Adrenal gland (tissue), 12 donors: Measurements from ENCODE around the gene SYNPO2L. TPM values are rescaled to one million over a fixed set of nuclear protein-coding genes. Genes with fewer than 3 reads are reported as not detected.

Source experiments
- DNase-seq, 7 donors: peaks; one replicate each; pipeline ENCODE4 v3.0.0-alpha.2; 2019 to 2020
- H3K27ac ChIP-seq, 5 donors: fragments of 200-600 bp; sonication (generic) in 4 of 5; 1 replicate in 3 of 5; 2 replicates in 2 of 5; pipeline versions ENCODE4 v1.5.1 to v1.8.0; 2016 to 2020; ENCODE audit warnings: mild to moderate bottlenecking in 1 of 5
- H3K27me3 ChIP-seq: fragments of 200-600 bp; 2 replicates; pipeline ENCODE4 v1.8.0; 2021
- H3K36me3 ChIP-seq, 2 donors: fragments of 200-600 bp; replicated peaks in 1 of 2; 1 replicate in 1 of 2; 2 replicates in 1 of 2; pipeline versions ENCODE4 v1.5.1 to v1.8.0; 2018 to 2022
- H3K4me1 ChIP-seq, 2 donors: fragments of 200-600 bp; replicated peaks in 1 of 2; 1 replicate in 1 of 2; 2 replicates in 1 of 2; pipeline versions ENCODE4 v1.5.1 to v1.8.0; 2018 to 2021
- H3K4me3 ChIP-seq, 4 donors: fragments of 200-600 bp; sonication (generic) in 3 of 4; one replicate each; pipeline ENCODE4 v1.5.1; 2016 to 2018
- H3K9me3 ChIP-seq, 3 donors: fragments of 200-600 bp; sonication (generic) in 1 of 3; replicated peaks in 1 of 3; 1 replicate in 2 of 3; 2 replicates in 1 of 3; pipeline versions ENCODE4 v1.5.1 to v1.8.0; 2016 to 2021
- POLR2A ChIP-seq, 2 donors: fragments of 450-650 bp; IDR thresholded peaks; one replicate each; pipeline ENCODE4 v1.6.1; 2017; ENCODE audit warnings: antibody characterized with exemption in 2 of 2, mild to moderate bottlenecking in 2 of 2, moderate library complexity in 1 of 2
- WGBS, 4 donors: extraction: QIAGEN DNeasy Blood & Tissue Kit in 2 of 4; methylation state at CpG; one replicate each; pipeline versions ENCODE4 v1.1.5 to v1.1.7; 2013 to 2017; 5-methylcytosine and 5-hydroxymethylcytosine counted together
- intact Hi-C, 2 donors: fragments of 100-400 bp; cut with DNase I; formaldehyde crosslinking; loops; one replicate each; pipeline versions ENCODE4 v1.14.1 to v1.15.0; 2022 to 2023
- polyA plus RNA-seq, 3 donors: library from polyadenylated mRNA; stranded (reverse); fragments of 200-250 nt in 2 of 3; fragments of 350-450 nt in 1 of 3; fragmentation: Illumina TruSeq in 1 of 3; extraction: RNeasy Lipid Tissue Mini Kit (QIAGEN cat#74804) in 1 of 3; gene quantifications; one replicate each; pipeline ENCODE4 v1.2.3, GENCODE V29; 2013 to 2014
- total RNA-seq, 9 donors: library from RNA; depleted of rRNA in 4 of 9; stranded (reverse); fragments of >200 nt in 4 of 9; fragments of 120-200 nt in 1 of 9; fragmentation: NEBNext Ultra II Directional in 1 of 9; extraction: Animal tissue kit (Norgen Biotek cat#: 25700) in 1 of 9; gene quantifications; one replicate each; pipeline versions ENCODE4 v1.1.0 to v1.2.4, GENCODE V29; 2013 to 2023
- TF ChIP-seq, protein P1 (sequence below), 6 experiments: fragments of 450-650 bp in 4 of 6; fragments of 200-600 bp in 2 of 6; sonication (generic) in 1 of 6; IDR thresholded peaks; 1 replicate in 5 of 6; 2 replicates in 1 of 6; pipeline versions ENCODE4 v1.5.1 to v1.8.0; 2016 to 2021; ENCODE audit warnings: antibody characterized with exemption in 6 of 6, mild to moderate bottlenecking in 2 of 6, moderate library complexity in 1 of 6
- donor health status: healthy with polysubstance abuse.
- donor health status: Bipolar disorder and iron deficiency.
- donor health status: DM: yes; HTN: yes; CAD: no.
- donor health status: DM: no; HTN: no; CAD: no.
- donor health status: DM: no; HTN: no; CAD: no.
- donor health status: DM: yes; HTN: yes; CAD: no.

The SYNPO2L gene
- total and polyA plus RNA-seq, 12 donors = 0.06 to 4.3 (median 0.41) TPM; not detected in 2

DNA sequence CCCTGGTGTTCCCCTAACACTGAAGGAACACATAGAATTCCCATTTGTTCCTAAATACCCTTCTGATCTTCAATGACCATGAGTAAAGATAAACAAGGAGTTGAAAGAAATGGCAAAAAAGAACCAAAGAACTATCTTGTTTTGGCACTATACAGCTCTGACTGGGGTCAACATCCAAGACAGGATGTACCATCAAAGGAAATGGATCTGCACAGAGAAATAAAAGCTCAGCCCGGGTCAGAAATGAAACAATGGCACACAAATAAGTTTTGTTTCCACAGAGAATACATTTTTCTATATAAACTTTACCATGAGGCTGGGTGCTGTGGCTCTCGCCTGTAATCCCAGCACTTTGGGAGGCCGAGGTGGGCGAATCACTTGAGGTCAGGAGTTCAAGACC lies 46.7 kb downstream of the SYNPO2L start:
- no peaks in the 10 kb centered on the region for H3K36me3 ChIP-seq
- 82 to 95% (median 87%) methylated on average over 4 of the region's 4 CpGs for WGBS, 4 donors
- intact Hi-C loops = no loop called here

DNA sequence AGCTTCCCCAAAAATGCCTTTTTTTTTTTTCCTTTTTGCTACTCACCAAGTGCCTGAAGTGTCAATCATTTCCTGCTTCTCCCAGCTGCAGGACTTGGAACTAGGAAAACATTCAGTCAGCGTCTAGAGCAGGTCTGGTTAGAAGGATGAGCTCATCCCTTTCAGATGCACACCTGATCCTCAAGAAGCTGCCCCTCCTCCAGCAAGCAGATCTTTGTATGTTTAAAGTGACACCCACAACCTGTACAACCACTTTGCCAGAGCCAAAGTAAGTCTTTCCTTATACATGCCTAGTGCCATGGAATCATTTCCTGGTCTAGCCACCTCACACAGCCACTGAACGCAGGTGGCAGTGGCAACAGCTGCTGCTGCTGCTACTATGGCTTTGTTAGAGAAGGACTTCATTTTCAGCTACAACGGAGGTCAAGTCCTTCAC lies 54.3 kb downstream of the SYNPO2L start:
- 75 to 93% (median 81%) methylated on average over 3 of the region's 3 CpGs for WGBS, 4 donors

More for the DNA sequence above, 46.7 kb downstream of the SYNPO2L start:
- Histone ChIP-seq H3K27me3 (no peaks in the 10 kb centered on the region), H3K4me1 (no peaks in the 10 kb centered on the region), H3K4me3 (no peak overlapping the region), H3K27ac (no peak overlapping the region), H3K9me3 (no peaks in the 10 kb centered on the region)
- TF ChIP-seq, protein P1, sequence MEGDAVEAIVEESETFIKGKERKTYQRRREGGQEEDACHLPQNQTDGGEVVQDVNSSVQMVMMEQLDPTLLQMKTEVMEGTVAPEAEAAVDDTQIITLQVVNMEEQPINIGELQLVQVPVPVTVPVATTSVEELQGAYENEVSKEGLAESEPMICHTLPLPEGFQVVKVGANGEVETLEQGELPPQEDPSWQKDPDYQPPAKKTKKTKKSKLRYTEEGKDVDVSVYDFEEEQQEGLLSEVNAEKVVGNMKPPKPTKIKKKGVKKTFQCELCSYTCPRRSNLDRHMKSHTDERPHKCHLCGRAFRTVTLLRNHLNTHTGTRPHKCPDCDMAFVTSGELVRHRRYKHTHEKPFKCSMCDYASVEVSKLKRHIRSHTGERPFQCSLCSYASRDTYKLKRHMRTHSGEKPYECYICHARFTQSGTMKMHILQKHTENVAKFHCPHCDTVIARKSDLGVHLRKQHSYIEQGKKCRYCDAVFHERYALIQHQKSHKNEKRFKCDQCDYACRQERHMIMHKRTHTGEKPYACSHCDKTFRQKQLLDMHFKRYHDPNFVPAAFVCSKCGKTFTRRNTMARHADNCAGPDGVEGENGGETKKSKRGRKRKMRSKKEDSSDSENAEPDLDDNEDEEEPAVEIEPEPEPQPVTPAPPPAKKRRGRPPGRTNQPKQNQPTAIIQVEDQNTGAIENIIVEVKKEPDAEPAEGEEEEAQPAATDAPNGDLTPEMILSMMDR (IDR thresholded peaks at IDR 0.05) = no peak
- no peak for TF ChIP-seq POLR2A (IDR thresholded peaks at IDR 0.05)
- DNase-seq = no peak

DNA sequence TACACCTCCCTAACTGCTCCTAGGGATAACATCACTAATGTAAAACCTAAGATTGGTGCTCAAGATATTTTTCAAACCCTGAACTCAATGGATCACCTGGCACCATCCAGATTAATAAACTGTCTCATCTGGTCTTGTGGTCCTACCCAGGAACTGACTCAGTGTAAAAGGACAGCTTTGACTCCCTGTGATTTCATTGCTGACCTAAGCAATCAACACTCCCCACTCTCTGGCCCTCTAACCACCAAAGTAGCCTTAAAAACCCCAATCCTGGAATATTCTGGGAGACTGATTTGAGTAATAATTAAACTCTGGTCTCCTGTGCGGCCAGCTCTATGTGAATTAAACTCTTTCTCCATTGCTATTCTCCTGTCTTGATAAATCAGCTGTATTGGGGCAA lies 58.5 kb downstream of the SYNPO2L start:
- no peaks in the 10 kb centered on the region for H3K36me3 ChIP-seq
- no peak overlapping the region for H3K27ac ChIP-seq
- H3K9me3 ChIP-seq = no peaks in the 10 kb centered on the region
- 95 to 100% (median 99%) methylated on average over 1 of the region's 1 CpG for WGBS, 4 donors
- H3K4me3 ChIP-seq = no peak overlapping the region
- TF ChIP-seq POLR2A (IDR thresholded peaks at IDR 0.05) = no peak
- TF ChIP-seq, protein P1 (IDR thresholded peaks at IDR 0.05) = no peak
- intact Hi-C loops = no loop called here
- peaks cover 0 to under 1% of the 10 kb centered on the region in 2 donors for H3K4me1 ChIP-seq
- DNase-seq = no peak
- H3K27me3 ChIP-seq = no peaks in the 10 kb centered on the region

More for the DNA sequence above, 54.3 kb downstream of the SYNPO2L start:
- H3K27ac ChIP-seq = no peak overlapping the region
- no peak overlapping the region for H3K4me3 ChIP-seq
- no peak for TF ChIP-seq POLR2A (IDR thresholded peaks at IDR 0.05)
- TF ChIP-seq, protein P1 (IDR thresholded peaks at IDR 0.05) = no peak
- no peaks in the 10 kb centered on the region for H3K9me3 ChIP-seq
- H3K4me1 ChIP-seq = no peaks in the 10 kb centered on the region
- no peak for DNase-seq
- no peaks in the 10 kb centered on the region for H3K27me3 ChIP-seq
- intact Hi-C loops = no loop called here
- no peaks in the 10 kb centered on the region for H3K36me3 ChIP-seq

Other genes with a start within 250 kb of the SYNPO2L start
- 100 to 1,000 TPM in 8 of 9 donors, 10 to 100 TPM in 1; 79.2 to 176 (median 154) TPM for gene ANXA7, start 242.0 kb downstream of the SYNPO2L start, total RNA-seq
- gene ANXA7, start 242.0 kb downstream of the SYNPO2L start, polyA plus RNA-seq = 100 to 1,000 TPM in 1 of 3 donors, 10 to 100 TPM in 2; 43.4 to 196 (median 49.3) TPM
- gene MSS51, start 222.5 kb downstream of the SYNPO2L start, total RNA-seq = 1 to 10 TPM in 5 of 9 donors, under 1 TPM in 4; 0.30 to 3.8 (median 1.3) TPM
- 1 to 10 TPM in 2 of 3 donors, under 1 TPM in 1; 0.71 to 6.4 (median 3.0) TPM for gene MSS51, start 222.5 kb downstream of the SYNPO2L start, polyA plus RNA-seq
- 10 to 100 TPM; 26.7 to 59.0 (median 50.3) TPM for gene PPP3CB, start 160.0 kb downstream of the SYNPO2L start, total RNA-seq
- gene PPP3CB, start 160.0 kb downstream of the SYNPO2L start, polyA plus RNA-seq = 10 to 100 TPM; 28.9 to 60.6 (median 36.3) TPM
- 10 to 100 TPM; 10.0 to 26.8 (median 17.5) TPM for gene USP54, start 64.7 kb downstream of the SYNPO2L start, total RNA-seq
- gene USP54, start 64.7 kb downstream of the SYNPO2L start, polyA plus RNA-seq = 10 to 100 TPM in 1 of 3 donors, 1 to 10 TPM in 2; 7.3 to 11.6 (median 7.8) TPM
- 1 to 10 TPM in 2 of 9 donors, under 1 TPM in 7; 0.18 to 4.2 (median 0.48) TPM for gene MYOZ1, start 14.6 kb downstream of the SYNPO2L start, total RNA-seq
- under 1 TPM; 0.40 to 0.74 (median 0.48) TPM for gene MYOZ1, start 14.6 kb downstream of the SYNPO2L start, polyA plus RNA-seq
- gene AGAP5, start 42.1 kb upstream of the SYNPO2L start, total RNA-seq = 10 to 100 TPM in 3 of 9 donors, 1 to 10 TPM in 6; 4.6 to 16.1 (median 7.1) TPM
- 10 to 100 TPM in 2 of 3 donors, 1 to 10 TPM in 1; 5.8 to 19.0 (median 13.3) TPM for gene AGAP5, start 42.1 kb upstream of the SYNPO2L start, polyA plus RNA-seq
- 100 to 1,000 TPM in 3 of 9 donors, 10 to 100 TPM in 6; 61.3 to 133 (median 86.4) TPM for gene SEC24C, start 88.3 kb upstream of the SYNPO2L start, total RNA-seq
- 100 to 1,000 TPM in 1 of 3 donors, 10 to 100 TPM in 2; 38.4 to 109 (median 52.7) TPM for gene SEC24C, start 88.3 kb upstream of the SYNPO2L start, polyA plus RNA-seq
- 10 to 100 TPM; 31.7 to 72.0 (median 40.8) TPM for gene CHCHD1, start 126.0 kb upstream of the SYNPO2L start, total RNA-seq
- gene CHCHD1, start 126.0 kb upstream of the SYNPO2L start, polyA plus RNA-seq = 10 to 100 TPM; 57.4 to 83.1 (median 63.2) TPM
- 100 to 1,000 TPM in 5 of 9 donors, 10 to 100 TPM in 4; 55.7 to 197 (median 108) TPM for gene ZSWIM8, start 129.6 kb upstream of the SYNPO2L start, total RNA-seq
- gene ZSWIM8, start 129.6 kb upstream of the SYNPO2L start, polyA plus RNA-seq = 100 to 1,000 TPM in 2 of 3 donors, 10 to 100 TPM in 1; 74.4 to 714 (median 520) TPM
- gene NDST2, start 155.6 kb upstream of the SYNPO2L start, total RNA-seq = 10 to 100 TPM; 13.0 to 67.0 (median 41.4) TPM
- 10 to 100 TPM; 14.5 to 23.0 (median 21.9) TPM for gene NDST2, start 155.6 kb upstream of the SYNPO2L start, polyA plus RNA-seq
- gene CAMK2G, start 218.5 kb upstream of the SYNPO2L start, total RNA-seq = 10 to 100 TPM; 12.7 to 27.3 (median 22.1) TPM
- gene CAMK2G, start 218.5 kb upstream of the SYNPO2L start, polyA plus RNA-seq = 10 to 100 TPM; 16.3 to 19.7 (median 19.7) TPM